HepG2 (cell line): ENCODE results near the gene CHCHD6. TPM values are rescaled to one million over a fixed set of nuclear protein-coding genes. Genes with fewer than 3 reads are reported as not detected.

Experiments used
- ATAC-seq: fragments of 200-7000 bp; cut with Tn5 transposase; 3 replicates; pipeline ENCODE4 v1.9.1; 2020; ENCODE audit warnings: mild to moderate bottlenecking, moderate library complexity
- BruUV-seq: library from RNA; stranded (reverse); fragments of 400-500 nt; replicated peaks from 2 replicates; lab custom pipeline; 2021; lab: Mats Ljungman, UMichigan
- CTCF ChIA-PET: fragments of 300-600 bp; formaldehyde crosslinking; extraction: SDS; loops from one replicate; lab custom pipeline; 2021; ENCODE audit warnings: low total read pairs, inconsistent platforms, low intra/inter-chr PET ratio; lab: Yijun Ruan, JAX
- POLR2A ChIA-PET: fragments of 350-600 bp; sonication (Branson Sonifier 250); formaldehyde crosslinking; loops from one replicate; lab custom pipeline; 2020; ENCODE audit warnings: antibody characterized with exemption, inconsistent platforms; lab: Yijun Ruan, JAX
- DNase-seq: peaks from one replicate; pipeline ENCODE4 v3.0.0-alpha.2; 2015; ENCODE audit warnings: low spot score
- FAIRE-seq: peaks from 3 replicates; lab custom pipeline; 2011; peaks lifted over from hg19 to GRCh38; lab: Jason Lieb, UNC
- H2AFZ ChIP-seq: one replicate; pipeline ENCODE4 v1.6.1; 2011; ENCODE audit warnings: low read length, inconsistent platforms
- H3K27ac ChIP-seq: fragments of 300-600 bp; 3 replicates; pipeline ENCODE4 v1.8.0; 2011; ENCODE audit warnings: mixed run types, mild to moderate bottlenecking, mixed read lengths, low read length, inconsistent platforms; ENCODE audit not compliant: insufficient read depth; ENCODE audit errors: extremely low read length
- H3K27me3 ChIP-seq, 2 experiments: fragments of 200-600 bp in 1 of 2; 2 replicates in 1 of 2; 3 replicates in 1 of 2; pipeline versions ENCODE4 v1.6.0 to v1.8.0; 2011; ENCODE audit warnings: low read length in 2 of 2, mild to moderate bottlenecking in 2 of 2, moderate library complexity in 2 of 2, inconsistent platforms in 1 of 2; ENCODE audit not compliant: insufficient read depth in 2 of 2, control insufficient read depth in 1 of 2
- H3K36me3 ChIP-seq, 2 experiments: fragments of 200-600 bp in 1 of 2; replicated peaks in 1 of 2; 2 replicates in 1 of 2; 3 replicates in 1 of 2; pipeline versions ENCODE4 v1.5.1 to v1.8.0; 2011; ENCODE audit warnings: low read length in 2 of 2, inconsistent platforms in 1 of 2; ENCODE audit not compliant: insufficient read depth in 2 of 2, control insufficient read depth in 1 of 2
- H3K4me1 ChIP-seq: 2 replicates; pipeline ENCODE4 v1.5.1; 2012; ENCODE audit warnings: low read length, inconsistent platforms; ENCODE audit not compliant: insufficient read depth
- H3K4me2 ChIP-seq: 2 replicates; pipeline ENCODE4 v1.6.0; 2011; ENCODE audit warnings: low read depth, low read length, inconsistent platforms
- H3K4me3 ChIP-seq, 3 experiments: fragments of 200-600 bp in 1 of 3; sonication (generic), shearing (Covaris generic) in 1 of 3; replicated peaks in 1 of 3; 2 replicates each; pipeline ENCODE4 v1.5.1; 2011 to 2016; ENCODE audit warnings: low read length in 3 of 3, inconsistent platforms in 2 of 3, low read depth in 2 of 3, mild to moderate bottlenecking in 2 of 3, control low read depth in 1 of 3, mixed read lengths in 1 of 3; ENCODE audit not compliant: insufficient read depth in 1 of 3
- H3K79me2 ChIP-seq: one replicate; pipeline ENCODE4 v1.6.1; 2011; ENCODE audit warnings: low read length, inconsistent platforms; ENCODE audit not compliant: insufficient read depth
- H3K9ac ChIP-seq: 2 replicates; pipeline ENCODE4 v1.6.0; 2011; ENCODE audit warnings: mild to moderate bottlenecking, low read depth, low read length, inconsistent platforms; ENCODE audit not compliant: insufficient read depth
- H3K9me3 ChIP-seq: 2 replicates; pipeline ENCODE4 v1.5.1; 2012; ENCODE audit warnings: mild to moderate bottlenecking, low read length
- H4K20me1 ChIP-seq: 2 replicates; pipeline ENCODE4 v1.6.0; 2011; ENCODE audit warnings: inconsistent platforms, mild to moderate bottlenecking, low read length, moderate library complexity; ENCODE audit not compliant: insufficient read depth
- SRY ChIP-seq: sonication (generic); formaldehyde crosslinking; IDR thresholded peaks from 2 replicates; pipeline ENCODE4 v1.8.0; 2022; ENCODE audit warnings: mild to moderate bottlenecking, missing genetic modification reagents
- WGBS: methylation state at CpG from one replicate; pipeline ENCODE4 v1.1.6; 2017; ENCODE audit warnings: low lambda C conversion rate; 5-methylcytosine and 5-hydroxymethylcytosine counted together
- in situ Hi-C: cut with HindIII; loops from 2 replicates; pipeline ENCODE4 v1.10.0; 2017; ENCODE audit warnings: low pct_unique_long_range_greater_than_20kb; ENCODE audit not compliant: extremely low pct_ligation_motif_present
- intact Hi-C: fragments of 100-400 bp; cut with micrococcal nuclease; formaldehyde crosslinking; loops from one replicate; pipeline ENCODE4 v1.10.0; 2022; ENCODE audit not compliant: unreplicated experiment
- polyA plus RNA-seq, 8 experiments: library from polyadenylated mRNA; depleted of rRNA in 3 of 8; stranded (reverse) in 7 of 8; unstranded in 1 of 8; fragments of >200 nt; fragmentation: Illumina TruSeq in 4 of 8; extraction: Trizol in 4 of 8; gene quantifications; 2 replicates each; pipeline versions ENCODE4 v1.2.1 to v1.2.3, GENCODE V29; 2011 to 2016; ENCODE audit warnings: low read depth in 4 of 8, missing spikeins in 1 of 8, mixed read lengths in 1 of 8; ENCODE audit not compliant: insufficient read depth in 1 of 8
- total RNA-seq, 5 experiments: library from RNA; depleted of rRNA; stranded (reverse); fragments of >200 nt; fragmentation: Illumina TruSeq; extraction: Trizol; gene quantifications; 2 replicates each; pipeline ENCODE4 v1.2.3, GENCODE V29; 2016; ENCODE audit warnings: low read depth in 1 of 5
- TF ChIP-seq, protein P1 (sequence below): sonication (generic); formaldehyde crosslinking; IDR thresholded peaks from 2 replicates; pipeline ENCODE4 v1.4.0; 2020; ENCODE audit warnings: missing genetic modification reagents, borderline replicate concordance

The CHCHD6 gene
- total and polyA plus RNA-seq, 2 of the 13 experiments (the other 11 are each of a cell fraction or from before 2014, with no cell fraction given) = 20.3 to 20.8 TPM

- POLR2A ChIA-PET = no interaction called here
- no peaks in the 10 kb centered on the region for H4K20me1 ChIP-seq
- intact Hi-C loops (no loop called here), in situ Hi-C loops (no loop called here)
- H3K4me3 ChIP-seq = no peak overlapping the region
- H3K9ac ChIP-seq = no peak overlapping the region
- no peak overlapping the region for H3K4me2 ChIP-seq
- no peak for TF ChIP-seq SRY
- TF ChIP-seq, protein P1, sequence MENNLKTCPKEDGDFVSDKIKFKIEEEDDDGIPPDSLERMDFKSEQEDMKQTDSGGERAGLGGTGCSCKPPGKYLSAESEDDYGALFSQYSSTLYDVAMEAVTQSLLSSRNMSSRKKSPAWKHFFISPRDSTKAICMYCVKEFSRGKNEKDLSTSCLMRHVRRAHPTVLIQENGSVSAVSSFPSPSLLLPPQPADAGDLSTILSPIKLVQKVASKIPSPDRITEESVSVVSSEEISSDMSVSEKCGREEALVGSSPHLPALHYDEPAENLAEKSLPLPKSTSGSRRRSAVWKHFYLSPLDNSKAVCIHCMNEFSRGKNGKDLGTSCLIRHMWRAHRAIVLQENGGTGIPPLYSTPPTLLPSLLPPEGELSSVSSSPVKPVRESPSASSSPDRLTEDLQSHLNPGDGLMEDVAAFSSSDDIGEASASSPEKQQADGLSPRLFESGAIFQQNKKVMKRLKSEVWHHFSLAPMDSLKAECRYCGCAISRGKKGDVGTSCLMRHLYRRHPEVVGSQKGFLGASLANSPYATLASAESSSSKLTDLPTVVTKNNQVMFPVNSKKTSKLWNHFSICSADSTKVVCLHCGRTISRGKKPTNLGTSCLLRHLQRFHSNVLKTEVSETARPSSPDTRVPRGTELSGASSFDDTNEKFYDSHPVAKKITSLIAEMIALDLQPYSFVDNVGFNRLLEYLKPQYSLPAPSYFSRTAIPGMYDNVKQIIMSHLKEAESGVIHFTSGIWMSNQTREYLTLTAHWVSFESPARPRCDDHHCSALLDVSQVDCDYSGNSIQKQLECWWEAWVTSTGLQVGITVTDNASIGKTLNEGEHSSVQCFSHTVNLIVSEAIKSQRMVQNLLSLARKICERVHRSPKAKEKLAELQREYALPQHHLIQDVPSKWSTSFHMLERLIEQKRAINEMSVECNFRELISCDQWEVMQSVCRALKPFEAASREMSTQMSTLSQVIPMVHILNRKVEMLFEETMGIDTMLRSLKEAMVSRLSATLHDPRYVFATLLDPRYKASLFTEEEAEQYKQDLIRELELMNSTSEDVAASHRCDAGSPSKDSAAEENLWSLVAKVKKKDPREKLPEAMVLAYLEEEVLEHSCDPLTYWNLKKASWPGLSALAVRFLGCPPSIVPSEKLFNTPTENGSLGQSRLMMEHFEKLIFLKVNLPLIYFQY (CRISPR knock-in tag) = no peak
- TF ChIP-seq, all 625 proteins: peak for 0
- H3K4me1 ChIP-seq = no peaks in the 10 kb centered on the region
- H3K9me3 ChIP-seq = no peaks in the 10 kb centered on the region
- ATAC-seq (no peak), FAIRE-seq (no peak), DNase-seq (no peak)
- WGBS = 92% methylated on average over 3 of the region's 3 CpGs
- H3K27me3 ChIP-seq = no peaks in the 10 kb centered on the region
- BruUV-seq = no TSS peak
- H3K79me2 ChIP-seq = no peaks in the 10 kb centered on the region
- CTCF ChIA-PET = no interaction called here
- H2AFZ ChIP-seq = no peak overlapping the region
- H3K27ac ChIP-seq = no peak overlapping the region
- no peaks in the 10 kb centered on the region; a peak in 3 of 5 replicates for H3K36me3 ChIP-seq
Observed at GRCh38 chr3:126910231-126910630, 206.2 kb downstream of the CHCHD6 start.
